GM13976 (cell line): ENCODE data around the gene B4GALT6.

ENCODE experiments used
- DNase-seq: peaks from one replicate; pipeline ENCODE4 v3.0.0; 2012; ENCODE audit warnings: low spot score
- CTCF ChIP-seq: IDR thresholded peaks from 2 replicates; pipeline ENCODE4 v1.5.1; 2012; ENCODE audit warnings: borderline replicate concordance, mild to moderate bottlenecking; ENCODE audit not compliant: insufficient read depth; ENCODE audit errors: extremely low read depth, missing control alignments, control extremely low read depth
- in situ Hi-C: fragments of 300-500 bp; cut with MboI; formaldehyde crosslinking; loops from one replicate; pipeline ENCODE4 v1.12.0; 2022; ENCODE audit warnings: low sequenced_read_pairs, mixed read lengths, inconsistent platforms; ENCODE audit not compliant: unreplicated experiment

B4GALT6 gene

GRCh38 chr18:31609886-31610285 lies 74.5 kb downstream of the B4GALT6 start:
- TF ChIP-seq CTCF: no peak
- DNase-seq: no peak
- in situ Hi-C loops: no loop called here

GRCh38 chr18:31607384-31607783 lies 77.0 kb downstream of the B4GALT6 start:
- no peak for TF ChIP-seq CTCF
- in situ Hi-C loops: no loop called here
- DNase-seq: no peak

GRCh38 chr18:31606265-31606664 lies 78.1 kb downstream of the B4GALT6 start:
- in situ Hi-C loops: no loop called here
- no peak for DNase-seq
- TF ChIP-seq CTCF: no peak

- in situ Hi-C loops: no loop called here
- no peak for TF ChIP-seq CTCF
These were observed 81.1 kb downstream of the B4GALT6 start for GRCh38 chr18:31603315-31603714.

GRCh38 chr18:31598021-31598805 lies 86.2 kb downstream of the B4GALT6 start:
- DNase-seq: no peak
- no peak for TF ChIP-seq CTCF
- in situ Hi-C loops: no loop called here

More at GRCh38 chr18:31603315-31603714, 81.1 kb downstream of the B4GALT6 start:
- DNase-seq: no peak

- DNase-seq: no peak
- no peak for TF ChIP-seq CTCF
- in situ Hi-C loops: no loop called here
These were observed 88.1 kb downstream of the B4GALT6 start for GRCh38 chr18:31596081-31596872.
